ENCODE results near the gene ROCK1. TPM values are rescaled to one million over a fixed set of nuclear protein-coding genes. Genes with fewer than 3 reads are reported as not detected.

ROCK1 gene
- total and polyA plus RNA-seq, 9 of the 15 experiments (the other 6 are each of a cell fraction or from before 2014, with no cell fraction given), result 7.4 to 28.6 (median 17.7) TPM

- TF ChIP-seq TFAP4 (CRISPR knock-in tag; IDR thresholded peaks at IDR 0.05; ENCODE audit: borderline replicate concordance), result no peak
- no peak for TF ChIP-seq ZHX1 (conservative IDR thresholded peaks at IDR 0.05; ENCODE audit: low read length)
- TF ChIP-seq MBD1 (CRISPR knock-in tag; IDR thresholded peaks at IDR 0.05), result no peak
- no peak for TF ChIP-seq MYNN (IDR thresholded peaks at IDR 0.05)
- TF ChIP-seq MYNN (CRISPR knock-in tag; IDR thresholded peaks at IDR 0.05), result no peak
- no peak for TF ChIP-seq CBFA2T2 (conservative IDR thresholded peaks at IDR 0.05)
- TF ChIP-seq HDGF (IDR thresholded peaks at IDR 0.05), result no peak
Measured at GRCh38 chr18:21146016-21146415, 34.4 kb upstream of the ROCK1 start (continued).
